Measurements from ENCODE around the gene GIT2. TPM values are rescaled to one million over a fixed set of nuclear protein-coding genes. Genes with fewer than 3 reads are reported as not detected.

The GIT2 gene
- total and polyA plus RNA-seq, 2 of the 8 experiments (the other 6 are each of a cell fraction or from before 2014, with no cell fraction given) = 9.6 to 20.7 TPM

- TF ChIP-seq, protein P1, sequence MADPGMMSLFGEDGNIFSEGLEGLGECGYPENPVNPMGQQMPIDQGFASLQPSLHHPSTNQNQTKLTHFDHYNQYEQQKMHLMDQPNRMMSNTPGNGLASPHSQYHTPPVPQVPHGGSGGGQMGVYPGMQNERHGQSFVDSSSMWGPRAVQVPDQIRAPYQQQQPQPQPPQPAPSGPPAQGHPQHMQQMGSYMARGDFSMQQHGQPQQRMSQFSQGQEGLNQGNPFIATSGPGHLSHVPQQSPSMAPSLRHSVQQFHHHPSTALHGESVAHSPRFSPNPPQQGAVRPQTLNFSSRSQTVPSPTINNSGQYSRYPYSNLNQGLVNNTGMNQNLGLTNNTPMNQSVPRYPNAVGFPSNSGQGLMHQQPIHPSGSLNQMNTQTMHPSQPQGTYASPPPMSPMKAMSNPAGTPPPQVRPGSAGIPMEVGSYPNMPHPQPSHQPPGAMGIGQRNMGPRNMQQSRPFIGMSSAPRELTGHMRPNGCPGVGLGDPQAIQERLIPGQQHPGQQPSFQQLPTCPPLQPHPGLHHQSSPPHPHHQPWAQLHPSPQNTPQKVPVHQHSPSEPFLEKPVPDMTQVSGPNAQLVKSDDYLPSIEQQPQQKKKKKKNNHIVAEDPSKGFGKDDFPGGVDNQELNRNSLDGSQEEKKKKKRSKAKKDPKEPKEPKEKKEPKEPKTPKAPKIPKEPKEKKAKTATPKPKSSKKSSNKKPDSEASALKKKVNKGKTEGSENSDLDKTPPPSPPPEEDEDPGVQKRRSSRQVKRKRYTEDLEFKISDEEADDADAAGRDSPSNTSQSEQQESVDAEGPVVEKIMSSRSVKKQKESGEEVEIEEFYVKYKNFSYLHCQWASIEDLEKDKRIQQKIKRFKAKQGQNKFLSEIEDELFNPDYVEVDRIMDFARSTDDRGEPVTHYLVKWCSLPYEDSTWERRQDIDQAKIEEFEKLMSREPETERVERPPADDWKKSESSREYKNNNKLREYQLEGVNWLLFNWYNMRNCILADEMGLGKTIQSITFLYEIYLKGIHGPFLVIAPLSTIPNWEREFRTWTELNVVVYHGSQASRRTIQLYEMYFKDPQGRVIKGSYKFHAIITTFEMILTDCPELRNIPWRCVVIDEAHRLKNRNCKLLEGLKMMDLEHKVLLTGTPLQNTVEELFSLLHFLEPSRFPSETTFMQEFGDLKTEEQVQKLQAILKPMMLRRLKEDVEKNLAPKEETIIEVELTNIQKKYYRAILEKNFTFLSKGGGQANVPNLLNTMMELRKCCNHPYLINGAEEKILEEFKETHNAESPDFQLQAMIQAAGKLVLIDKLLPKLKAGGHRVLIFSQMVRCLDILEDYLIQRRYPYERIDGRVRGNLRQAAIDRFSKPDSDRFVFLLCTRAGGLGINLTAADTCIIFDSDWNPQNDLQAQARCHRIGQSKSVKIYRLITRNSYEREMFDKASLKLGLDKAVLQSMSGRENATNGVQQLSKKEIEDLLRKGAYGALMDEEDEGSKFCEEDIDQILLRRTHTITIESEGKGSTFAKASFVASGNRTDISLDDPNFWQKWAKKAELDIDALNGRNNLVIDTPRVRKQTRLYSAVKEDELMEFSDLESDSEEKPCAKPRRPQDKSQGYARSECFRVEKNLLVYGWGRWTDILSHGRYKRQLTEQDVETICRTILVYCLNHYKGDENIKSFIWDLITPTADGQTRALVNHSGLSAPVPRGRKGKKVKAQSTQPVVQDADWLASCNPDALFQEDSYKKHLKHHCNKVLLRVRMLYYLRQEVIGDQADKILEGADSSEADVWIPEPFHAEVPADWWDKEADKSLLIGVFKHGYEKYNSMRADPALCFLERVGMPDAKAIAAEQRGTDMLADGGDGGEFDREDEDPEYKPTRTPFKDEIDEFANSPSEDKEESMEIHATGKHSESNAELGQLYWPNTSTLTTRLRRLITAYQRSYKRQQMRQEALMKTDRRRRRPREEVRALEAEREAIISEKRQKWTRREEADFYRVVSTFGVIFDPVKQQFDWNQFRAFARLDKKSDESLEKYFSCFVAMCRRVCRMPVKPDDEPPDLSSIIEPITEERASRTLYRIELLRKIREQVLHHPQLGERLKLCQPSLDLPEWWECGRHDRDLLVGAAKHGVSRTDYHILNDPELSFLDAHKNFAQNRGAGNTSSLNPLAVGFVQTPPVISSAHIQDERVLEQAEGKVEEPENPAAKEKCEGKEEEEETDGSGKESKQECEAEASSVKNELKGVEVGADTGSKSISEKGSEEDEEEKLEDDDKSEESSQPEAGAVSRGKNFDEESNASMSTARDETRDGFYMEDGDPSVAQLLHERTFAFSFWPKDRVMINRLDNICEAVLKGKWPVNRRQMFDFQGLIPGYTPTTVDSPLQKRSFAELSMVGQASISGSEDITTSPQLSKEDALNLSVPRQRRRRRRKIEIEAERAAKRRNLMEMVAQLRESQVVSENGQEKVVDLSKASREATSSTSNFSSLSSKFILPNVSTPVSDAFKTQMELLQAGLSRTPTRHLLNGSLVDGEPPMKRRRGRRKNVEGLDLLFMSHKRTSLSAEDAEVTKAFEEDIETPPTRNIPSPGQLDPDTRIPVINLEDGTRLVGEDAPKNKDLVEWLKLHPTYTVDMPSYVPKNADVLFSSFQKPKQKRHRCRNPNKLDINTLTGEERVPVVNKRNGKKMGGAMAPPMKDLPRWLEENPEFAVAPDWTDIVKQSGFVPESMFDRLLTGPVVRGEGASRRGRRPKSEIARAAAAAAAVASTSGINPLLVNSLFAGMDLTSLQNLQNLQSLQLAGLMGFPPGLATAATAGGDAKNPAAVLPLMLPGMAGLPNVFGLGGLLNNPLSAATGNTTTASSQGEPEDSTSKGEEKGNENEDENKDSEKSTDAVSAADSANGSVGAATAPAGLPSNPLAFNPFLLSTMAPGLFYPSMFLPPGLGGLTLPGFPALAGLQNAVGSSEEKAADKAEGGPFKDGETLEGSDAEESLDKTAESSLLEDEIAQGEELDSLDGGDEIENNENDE (IDR thresholded peaks at IDR 0.05; ENCODE audit: insufficient replicate concordance, low read length) = no peak
- TF ChIP-seq SRF (IDR thresholded peaks at IDR 0.05; ENCODE audit: low read depth, low read length) (no peak), NRF1 (IDR thresholded peaks at IDR 0.05; ENCODE audit: low read depth, low read length) (no peak), CHD2 (IDR thresholded peaks at IDR 0.05; ENCODE audit: low read length) (no peak), YY1 (IDR thresholded peaks at IDR 0.05; ENCODE audit: low read depth, low read length) (no peak)
Measured at GRCh38 chr12:109921982-109922381, 74.2 kb downstream of the GIT2 start (continued).
